Hematopoietic multipotent progenitor cell treated with erythropoietin and hydrocortisone succinate and interleukin-3 and kit ligand, for 15 days (in vitro differentiated cells): ENCODE data around the gene TC2N.
"Not testable (repeated sequence)": the region's sequence is repeated elsewhere in the genome, so short reads cannot be mapped to it uniquely, and the experiment has no call there.

ENCODE experiments used
- DNase-seq: peaks from one replicate; pipeline ENCODE4 v3.0.0-alpha.2; 2015; ENCODE audit warnings: low spot score

The TC2N gene

GRCh38 chr14:91888641-91889476 lies 21.5 kb upstream of the TC2N start:
- DNase-seq: no peak

GRCh38 chr14:91886961-91887360 lies 19.6 kb upstream of the TC2N start:
- DNase-seq: no peak

GRCh38 chr14:91885839-91886238 lies 18.5 kb upstream of the TC2N start:
- no peak for DNase-seq

- no peak for DNase-seq
Measured at GRCh38 chr14:91885113-91885712, 17.9 kb upstream of the TC2N start.

GRCh38 chr14:91884664-91885063 lies 17.3 kb upstream of the TC2N start:
- no peak for DNase-seq

GRCh38 chr14:91883753-91884152 lies 16.4 kb upstream of the TC2N start:
- no peak for DNase-seq

- no peak for DNase-seq
Measured at GRCh38 chr14:91882776-91883175, 15.4 kb upstream of the TC2N start.

- DNase-seq: no peak
Measured at GRCh38 chr14:91882369-91882768, 15.0 kb upstream of the TC2N start.

- DNase-seq: no peak
Measured at GRCh38 chr14:91879196-91879595, 11.9 kb upstream of the TC2N start.

- no peak for DNase-seq
Measured at GRCh38 chr14:91878274-91878673, 10.9 kb upstream of the TC2N start.

- DNase-seq: no peak
Measured at GRCh38 chr14:91877376-91877915, 10.1 kb upstream of the TC2N start.

- DNase-seq: no peak
Measured at GRCh38 chr14:91876492-91876891, 9.2 kb upstream of the TC2N start.

GRCh38 chr14:91875525-91876286 lies 8.4 kb upstream of the TC2N start:
- DNase-seq: no peak

GRCh38 chr14:91873471-91874415 lies 6.4 kb upstream of the TC2N start:
- DNase-seq: no peak

GRCh38 chr14:91872517-91873470 lies 5.5 kb upstream of the TC2N start:
- no peak for DNase-seq

- no peak for DNase-seq
Measured at GRCh38 chr14:91872011-91872501, 4.7 kb upstream of the TC2N start.

- DNase-seq: not testable (repeated sequence)
Measured at GRCh38 chr14:91871401-91871800, 4.1 kb upstream of the TC2N start.

GRCh38 chr14:91870890-91871289 lies 3.6 kb upstream of the TC2N start:
- DNase-seq: no peak

GRCh38 chr14:91870001-91870400 lies 2.7 kb upstream of the TC2N start:
- DNase-seq: no peak

- no peak for DNase-seq
Measured at GRCh38 chr14:91869556-91869955, 2.2 kb upstream of the TC2N start.
